Measurements from ENCODE around the gene CHAF1B. TPM values are rescaled to one million over a fixed set of nuclear protein-coding genes. Genes with fewer than 3 reads are reported as not detected.

CHAF1B gene
- total and polyA plus RNA-seq, 9 of the 15 experiments (the other 6 are each of a cell fraction or from before 2014, with no cell fraction given): 7.5 to 36.8 (median 21.0) TPM

- TF ChIP-seq GTF3C2 (IDR thresholded peaks at IDR 0.05; ENCODE audit: borderline replicate concordance, extremely low read depth, insufficient read length) (no peak), SMC3 (conservative IDR thresholded peaks at IDR 0.05; ENCODE audit: insufficient read depth, low read depth, low read length) (no peak), ZNF512 (tag; IDR thresholded peaks at IDR 0.05) (no peak), FOXK1 (CRISPR knock-in tag; IDR thresholded peaks at IDR 0.05; ENCODE audit: borderline replicate concordance) (no peak), GATAD2B (IDR thresholded peaks at IDR 0.05; ENCODE audit: borderline replicate concordance) (peak; percentile 93), ATF3 (IDR thresholded peaks at IDR 0.05) (no peak), ATF3 (CRISPR knock-in tag; conservative IDR thresholded peaks at IDR 0.05) (no peak), ZNF184 (CRISPR knock-in tag; IDR thresholded peaks at IDR 0.05) (no peak), PRDM10 (IDR thresholded peaks at IDR 0.05; ENCODE audit: partially characterized antibody) (peak; percentile 67), HDGF (IDR thresholded peaks at IDR 0.05) (no peak), ZNF384 (IDR thresholded peaks at IDR 0.05; ENCODE audit: low read depth, low read length) (no peak), MEF2A (IDR thresholded peaks at IDR 0.05; ENCODE audit: control insufficient read depth, low read depth, low read length) (no peak), TGIF2 (CRISPR knock-in tag; IDR thresholded peaks at IDR 0.05) (no peak), SNRNP70 (optimal IDR thresholded peaks at IDR 0.05; ENCODE audit: low read depth, low read length) (no peak), VEZF1 (CRISPR knock-in tag; IDR thresholded peaks at IDR 0.05) (peak; percentile 51; the same call in 1 of the 2 replicates), CREM (IDR thresholded peaks at IDR 0.05; ENCODE audit: low read depth) (peak; percentile 77)
Observed at GRCh38 chr21:36385233-36386030, at the start of gene CHAF1B (continued).
